Endothelial cell of umbilical vein (primary cell): ENCODE data around the gene BTN2A1. TPM values are rescaled to one million over a fixed set of nuclear protein-coding genes. Genes with fewer than 3 reads are reported as not detected.

Source experiments
- BruUV-seq: library from RNA; stranded (reverse); fragments of 400-500 nt; replicated peaks from 2 replicates; lab custom pipeline; 2021; lab: Mats Ljungman, UMichigan
- CTCF ChIA-PET: fragments of 300-600, 350-600 bp; sonication (Branson Sonifier 250); formaldehyde crosslinking; loops from one replicate; lab custom pipeline; 2021; ENCODE audit warnings: antibody characterized with exemption, inconsistent platforms; lab: Charles Lee
- POLR2A ChIA-PET: fragments of 300-600, 350-600 bp; sonication (Branson Sonifier 250); formaldehyde crosslinking; loops from one replicate; lab custom pipeline; 2021; ENCODE audit warnings: antibody characterized with exemption, inconsistent platforms; lab: Charles Lee
- DNase-seq: peaks from one replicate; pipeline ENCODE4 v3.0.0-alpha.2; 2011; ENCODE audit warnings: low read depth, low spot score
- FAIRE-seq: peaks from 2 replicates; lab custom pipeline; 2011; peaks lifted over from hg19 to GRCh38; lab: Jason Lieb, UNC
- H2AFZ ChIP-seq: 2 replicates; pipeline ENCODE4 v1.6.0; 2012; ENCODE audit warnings: low read depth, low read length, control low read depth, inconsistent platforms
- H3K27ac ChIP-seq: 2 replicates; pipeline ENCODE4 v1.5.1; 2011; ENCODE audit warnings: low read depth, mild to moderate bottlenecking, control low read depth, low read length, moderate library complexity; ENCODE audit not compliant: insufficient read depth
- H3K27me3 ChIP-seq, 2 experiments: 2 replicates each; pipeline versions ENCODE4 v1.6.0 to v1.6.1; 2011; ENCODE audit warnings: low read length in 2 of 2, mixed read lengths in 1 of 2; ENCODE audit not compliant: control insufficient read depth in 2 of 2, insufficient read depth in 2 of 2
- H3K36me3 ChIP-seq, 2 experiments: 2 replicates in 1 of 2; 3 replicates in 1 of 2; pipeline ENCODE4 v1.5.1; 2011; ENCODE audit warnings: low read length in 2 of 2, mild to moderate bottlenecking in 1 of 2, moderate library complexity in 1 of 2; ENCODE audit not compliant: control insufficient read depth in 2 of 2, insufficient read depth in 2 of 2; ENCODE audit errors: extremely low read depth in 1 of 2
- H3K4me1 ChIP-seq: 3 replicates; pipeline ENCODE4 v1.5.1; 2011; ENCODE audit warnings: mild to moderate bottlenecking, low read length; ENCODE audit not compliant: control insufficient read depth, insufficient read depth; ENCODE audit errors: extremely low read depth
- H3K4me2 ChIP-seq: 2 replicates; pipeline ENCODE4 v1.6.1; 2011; ENCODE audit warnings: low read length, control low read depth, mixed read lengths; ENCODE audit not compliant: insufficient read depth
- H3K4me3 ChIP-seq, 3 experiments: fragments of 200-600 bp in 1 of 3; sonication (generic), shearing (Covaris generic) in 1 of 3; replicated peaks in 1 of 3; 2 replicates each; pipeline ENCODE4 v1.5.1; 2011 to 2016; ENCODE audit warnings: control low read depth in 3 of 3, low read length in 3 of 3, mild to moderate bottlenecking in 2 of 3, inconsistent platforms in 1 of 3, low read depth in 1 of 3, moderate library complexity in 1 of 3; ENCODE audit not compliant: insufficient read depth in 1 of 3
- H3K79me2 ChIP-seq: 2 replicates; pipeline ENCODE4 v1.6.0; 2012; ENCODE audit warnings: low read length, inconsistent platforms; ENCODE audit not compliant: control insufficient read depth, insufficient read depth
- H3K9ac ChIP-seq: replicated peaks from 2 replicates; pipeline ENCODE3; 2011; ENCODE audit warnings: low read length, control low read depth; ENCODE audit not compliant: insufficient read depth; ENCODE audit errors: extremely low read depth
- H3K9me1 ChIP-seq: replicated peaks from 3 replicates; pipeline ENCODE4 v1.6.0; 2011; ENCODE audit warnings: mild to moderate bottlenecking, low read length; ENCODE audit not compliant: control insufficient read depth, insufficient read depth; ENCODE audit errors: extremely low read depth
- H3K9me3 ChIP-seq: replicated peaks from 2 replicates; pipeline ENCODE4 v1.5.1; 2012; ENCODE audit warnings: low read length, inconsistent platforms; ENCODE audit not compliant: control insufficient read depth, insufficient read depth
- H4K20me1 ChIP-seq: replicated peaks from 2 replicates; pipeline ENCODE3; 2011; ENCODE audit warnings: mild to moderate bottlenecking, low read length; ENCODE audit not compliant: control insufficient read depth, insufficient read depth; ENCODE audit errors: extremely low read depth
- CTCF ChIP-seq, 2 donors: IDR thresholded peaks; 1 replicate in 1 of 2; 2 replicates in 1 of 2; pipeline ENCODE4 v1.5.1; 2011; ENCODE audit warnings: low read length in 2 of 2, mild to moderate bottlenecking in 2 of 2, moderate library complexity in 2 of 2, control low read depth in 1 of 2, inconsistent platforms in 1 of 2, low read depth in 1 of 2; ENCODE audit not compliant: insufficient read depth in 1 of 2; ENCODE audit errors: extremely low read depth in 1 of 2
- EZH2 ChIP-seq: IDR thresholded peaks from 2 replicates; pipeline ENCODE4 v1.6.1; 2012; ENCODE audit warnings: borderline replicate concordance, low read depth, mild to moderate bottlenecking, moderate library complexity, low read length, inconsistent platforms; ENCODE audit not compliant: severe bottlenecking
- FOS ChIP-seq: IDR thresholded peaks from 2 replicates; pipeline ENCODE4 v1.6.1; 2011; ENCODE audit warnings: mild to moderate bottlenecking, low read length, moderate library complexity, borderline replicate concordance; ENCODE audit not compliant: insufficient read depth
- GATA2 ChIP-seq: IDR thresholded peaks from 2 replicates; pipeline ENCODE4 v1.7.0; 2011; ENCODE audit warnings: low read depth, mild to moderate bottlenecking, moderate library complexity, mixed read lengths, low read length; ENCODE audit not compliant: insufficient read length, insufficient read depth
- JUN ChIP-seq: IDR thresholded peaks from 2 replicates; pipeline ENCODE4 v1.6.1; 2011; ENCODE audit warnings: borderline replicate concordance, low read depth; ENCODE audit not compliant: insufficient read length, insufficient read depth
- MYC ChIP-seq: IDR thresholded peaks from one replicate; pipeline ENCODE4 v1.6.1; 2011; ENCODE audit warnings: mild to moderate bottlenecking, low read depth, low read length
- POLR2A ChIP-seq: IDR thresholded peaks from 2 replicates; pipeline ENCODE4 v1.6.1; 2012; ENCODE audit warnings: low read depth, mild to moderate bottlenecking, control low read depth, low read length
- POLR2AphosphoS5 ChIP-seq: IDR thresholded peaks from 2 replicates; pipeline ENCODE4 v1.6.1; 2012; ENCODE audit warnings: low read depth, mild to moderate bottlenecking, control low read depth, low read length, moderate library complexity; ENCODE audit not compliant: insufficient read depth
- dilution Hi-C: fragments of 300-500 bp; cut with MboI; formaldehyde crosslinking; loops from one replicate; pipeline ENCODE4 v1.15.0; 2019; ENCODE audit warnings: low sequenced_read_pairs; ENCODE audit not compliant: extremely low pct_ligation_motif_present
- intact Hi-C: fragments of 100-400 bp; cut with micrococcal nuclease; formaldehyde crosslinking; loops from one replicate; pipeline ENCODE4 v1.10.0; 2022
- polyA plus RNA-seq, 4 experiments: library from polyadenylated mRNA; depleted of rRNA in 3 of 4; stranded (reverse) in 3 of 4; unstranded in 1 of 4; fragments of >200 nt; gene quantifications; 2 replicates each; pipeline versions ENCODE4 v1.2.1 to v1.2.3, GENCODE V29; 2011 to 2012; ENCODE audit warnings: missing spikeins in 1 of 4
- total RNA-seq: library from RNA; stranded (reverse); gene quantifications from 2 replicates; pipeline ENCODE4 v1.2.3, GENCODE V29; 2021
- TF ChIP-seq, protein P1 (sequence below): IDR thresholded peaks from 2 replicates; pipeline ENCODE4 v1.6.1; 2011; ENCODE audit not compliant: insufficient read depth, insufficient read length

BTN2A1 gene
- total and polyA plus RNA-seq, 2 donors (not counting 3 experiments of a cell fraction or from before 2014, with no cell fraction given) = 25.1 to 31.9 TPM

DNA sequence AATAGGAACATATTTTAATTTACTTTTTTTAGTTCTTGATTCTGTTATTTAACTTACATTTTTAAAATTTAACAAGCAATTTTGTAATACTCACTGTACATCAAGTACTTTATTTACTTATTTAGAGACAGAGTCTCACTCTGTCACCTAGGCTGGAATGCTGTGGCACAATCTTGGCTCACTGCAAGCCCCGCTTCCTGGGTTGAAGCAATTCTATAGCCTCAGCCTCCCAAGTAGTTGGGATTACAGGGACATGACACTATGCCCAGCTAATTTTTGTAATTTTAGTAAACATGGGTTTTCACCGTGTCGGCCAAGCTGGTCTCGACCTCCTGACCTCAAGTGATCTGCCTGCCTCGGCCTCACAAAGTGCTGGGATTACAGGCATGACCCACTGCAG lies 10.5 kb upstream of the BTN2A1 start:
- ChIA-PET CTCF (interaction anchor here (1.8 kb wide), 1 partner anchor 105 kb away, joined by 4 read pairs; no protein-coding TSS in a partner anchor), POLR2A (no interaction called here)
- no peak overlapping the region for H3K4me3 ChIP-seq
- FAIRE-seq (no peak), DNase-seq (no peak)
- no peaks in the 10 kb centered on the region for H3K27me3 ChIP-seq
- H3K4me2 ChIP-seq = no peak overlapping the region
- no peak overlapping the region for H3K9ac ChIP-seq
- peaks cover 3% of the 10 kb centered on the region for H3K4me1 ChIP-seq
- TF ChIP-seq POLR2AphosphoS5 (no peak), CTCF (IDR thresholded peaks at IDR 0.05; ENCODE audit: extremely low read depth in 1 of 2, insufficient read depth in 1 of 2, low read depth in 1 of 2, low read length in 2 of 2) (no peak), MYC (no peak), EZH2 (no peak), JUN (no peak), POLR2A (no peak), FOS (no peak), GATA2 (no peak)
- TF ChIP-seq, protein P1, sequence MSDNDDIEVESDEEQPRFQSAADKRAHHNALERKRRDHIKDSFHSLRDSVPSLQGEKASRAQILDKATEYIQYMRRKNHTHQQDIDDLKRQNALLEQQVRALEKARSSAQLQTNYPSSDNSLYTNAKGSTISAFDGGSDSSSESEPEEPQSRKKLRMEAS = no peak
- H4K20me1 ChIP-seq = no peaks in the 10 kb centered on the region
- dilution Hi-C loops = no loop called here
- H3K79me2 ChIP-seq = no peaks in the 10 kb centered on the region
- BruUV-seq = no TSS peak
- H3K36me3 ChIP-seq = no peaks in the 10 kb centered on the region
- no peak overlapping the region for H3K27ac ChIP-seq
- no peaks in the 10 kb centered on the region for H3K9me3 ChIP-seq
- no peak overlapping the region for H2AFZ ChIP-seq
- intact Hi-C loops = no loop called here
- no peaks in the 10 kb centered on the region for H3K9me1 ChIP-seq
